Breast epithelium (tissue), 4 donors: ENCODE measurements around the gene SCN11A. TPM values are rescaled to one million over a fixed set of nuclear protein-coding genes. Genes with fewer than 3 reads are reported as not detected.
A peak's percentile ranks its signal among the peaks of the same experiment; 100 is the strongest.

Experiments
- DNase-seq, 2 donors: peaks; one replicate each; pipeline ENCODE4 v3.0.0-alpha.2; 2019; ENCODE audit warnings: low spot score in 2 of 2
- H3K27ac ChIP-seq, 2 donors: fragments of 200-600 bp; sonication (generic) in 1 of 2; one replicate each; pipeline ENCODE4 v1.5.1; 2016 to 2019; ENCODE audit warnings: mild to moderate bottlenecking in 1 of 2
- H3K27me3 ChIP-seq, 2 donors: fragments of 200-600 bp; sonication (generic) in 1 of 2; one replicate each; pipeline versions ENCODE4 v1.5.1 to v1.6.0; 2017 to 2019; ENCODE audit warnings: control low read depth in 1 of 2, mild to moderate bottlenecking in 1 of 2
- H3K36me3 ChIP-seq: fragments of 200-600 bp; one replicate; pipeline ENCODE4 v1.5.1; 2019
- H3K4me1 ChIP-seq, 2 donors: fragments of 200-600 bp; sonication (generic); one replicate each; pipeline ENCODE4 v1.5.1; 2016 to 2019; ENCODE audit warnings: control low read depth in 1 of 2
- H3K4me3 ChIP-seq, 3 donors: fragments of 200-600 bp; sonication (generic); 1 replicate in 2 of 3; 2 replicates in 1 of 3; pipeline ENCODE4 v1.5.1; 2016 to 2019; ENCODE audit warnings: mild to moderate bottlenecking in 3 of 3, moderate library complexity in 2 of 3
- H3K9me3 ChIP-seq, 2 donors: fragments of 200-600 bp; sonication (generic) in 1 of 2; one replicate each; pipeline ENCODE4 v1.5.1; 2016 to 2019; ENCODE audit warnings: control low read depth in 1 of 2
- POLR2A ChIP-seq: fragments of 450-650 bp; IDR thresholded peaks from one replicate; pipeline ENCODE4 v1.6.1; 2016; ENCODE audit warnings: antibody characterized with exemption, mild to moderate bottlenecking, moderate library complexity
- POLR2AphosphoS5 ChIP-seq, 3 donors: sonication (generic); formaldehyde crosslinking; IDR thresholded peaks; one replicate each; pipeline ENCODE4 v1.6.1; 2017; ENCODE audit warnings: antibody characterized with exemption in 3 of 3
- intact Hi-C: fragments of 100-400 bp; cut with DNase I; formaldehyde crosslinking; loops from one replicate; pipeline ENCODE4 v1.15.1; 2023; ENCODE audit warnings: low total_unique reads
- total RNA-seq, 3 donors: library from RNA; depleted of rRNA; stranded (reverse); fragments of >200 nt; gene quantifications; one replicate each; pipeline ENCODE4 v1.1.0, GENCODE V29; 2016
- TF ChIP-seq, protein P1 (sequence below), 3 donors: fragments of 450-650 bp; IDR thresholded peaks; one replicate each; pipeline ENCODE4 v1.5.1; 2016 to 2017; ENCODE audit warnings: antibody characterized with exemption in 3 of 3, mild to moderate bottlenecking in 3 of 3, moderate library complexity in 3 of 3

Gene SCN11A
- total RNA-seq, 3 donors from 2014 or later: 0.15 to 0.48 (median 0.33) TPM

DNA sequence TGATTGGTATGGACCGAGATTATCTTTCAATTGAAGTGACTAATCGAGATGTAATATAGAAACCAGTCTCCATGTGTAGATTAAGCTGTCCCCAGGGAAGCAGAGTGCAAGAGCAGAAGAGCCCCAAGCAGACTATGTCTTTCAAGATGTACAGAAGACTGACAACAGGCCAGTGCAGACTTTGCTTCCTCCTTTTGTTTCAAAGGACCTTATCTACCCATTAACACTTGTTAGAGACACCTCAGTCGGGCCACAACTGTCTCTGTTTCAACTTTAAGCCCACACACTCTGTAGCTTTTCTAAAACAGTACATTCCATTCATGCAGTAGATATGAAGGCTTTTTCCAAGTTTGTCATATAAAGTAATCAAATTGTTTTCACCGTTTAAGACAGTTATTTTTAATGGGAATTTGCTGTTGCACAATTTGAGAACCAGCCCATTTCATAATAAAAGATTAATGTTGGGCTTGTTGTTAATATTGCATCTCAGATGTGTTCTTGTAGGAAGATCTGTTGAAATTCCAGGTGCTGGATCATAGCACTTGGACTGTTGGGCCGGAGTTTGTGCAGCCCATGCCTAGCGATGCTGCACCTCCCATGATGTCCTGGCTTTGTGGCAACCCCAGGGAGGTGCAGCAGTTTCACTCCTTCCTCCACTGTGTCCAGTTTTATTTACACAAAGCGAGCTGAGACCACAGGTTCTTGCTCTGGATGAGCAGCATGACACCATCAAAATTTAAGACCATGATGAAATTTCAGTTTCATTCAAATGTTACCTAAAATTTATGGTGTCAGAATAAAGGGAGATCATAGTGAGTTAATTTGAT lies 43.3 kb upstream of the SCN11A start:
- Histone ChIP-seq H3K27ac (peak overlapping the region; percentile 65 to 89), H3K9me3 (no peaks in the 10 kb centered on the region), H3K4me1 (no peaks in the 10 kb centered on the region), H3K27me3 (no peaks in the 10 kb centered on the region), H3K36me3 (peaks cover 17% of the 10 kb centered on the region), H3K4me3 (no peak overlapping the region)
- DNase-seq: no peak
- TF ChIP-seq, protein P1, sequence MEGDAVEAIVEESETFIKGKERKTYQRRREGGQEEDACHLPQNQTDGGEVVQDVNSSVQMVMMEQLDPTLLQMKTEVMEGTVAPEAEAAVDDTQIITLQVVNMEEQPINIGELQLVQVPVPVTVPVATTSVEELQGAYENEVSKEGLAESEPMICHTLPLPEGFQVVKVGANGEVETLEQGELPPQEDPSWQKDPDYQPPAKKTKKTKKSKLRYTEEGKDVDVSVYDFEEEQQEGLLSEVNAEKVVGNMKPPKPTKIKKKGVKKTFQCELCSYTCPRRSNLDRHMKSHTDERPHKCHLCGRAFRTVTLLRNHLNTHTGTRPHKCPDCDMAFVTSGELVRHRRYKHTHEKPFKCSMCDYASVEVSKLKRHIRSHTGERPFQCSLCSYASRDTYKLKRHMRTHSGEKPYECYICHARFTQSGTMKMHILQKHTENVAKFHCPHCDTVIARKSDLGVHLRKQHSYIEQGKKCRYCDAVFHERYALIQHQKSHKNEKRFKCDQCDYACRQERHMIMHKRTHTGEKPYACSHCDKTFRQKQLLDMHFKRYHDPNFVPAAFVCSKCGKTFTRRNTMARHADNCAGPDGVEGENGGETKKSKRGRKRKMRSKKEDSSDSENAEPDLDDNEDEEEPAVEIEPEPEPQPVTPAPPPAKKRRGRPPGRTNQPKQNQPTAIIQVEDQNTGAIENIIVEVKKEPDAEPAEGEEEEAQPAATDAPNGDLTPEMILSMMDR (IDR thresholded peaks at IDR 0.05): no peak
- TF ChIP-seq POLR2AphosphoS5 (IDR thresholded peaks at IDR 0.05): no peak
- no peak for TF ChIP-seq POLR2A
- intact Hi-C loops: no loop called here

- Histone ChIP-seq H3K36me3 (peaks cover 5% of the 10 kb centered on the region), H3K9me3 (no peaks in the 10 kb centered on the region), H3K4me1 (no peaks in the 10 kb centered on the region), H3K4me3 (no peak overlapping the region), H3K27me3 (no peaks in the 10 kb centered on the region), H3K27ac (no peak overlapping the region)
- intact Hi-C loops: no loop called here
- TF ChIP-seq POLR2AphosphoS5 (IDR thresholded peaks at IDR 0.05) (no peak), POLR2A (no peak)
- TF ChIP-seq, protein P1 (IDR thresholded peaks at IDR 0.05): no peak
- DNase-seq: no peak
Observed at GRCh38 chr3:39090922-39091321, 39.2 kb upstream of the SCN11A start.

- H3K4me3 ChIP-seq: no peak overlapping the region
- no peak for TF ChIP-seq POLR2AphosphoS5 (IDR thresholded peaks at IDR 0.05)
- no peak for TF ChIP-seq POLR2A
- TF ChIP-seq, protein P1 (IDR thresholded peaks at IDR 0.05): no peak
- H3K36me3 ChIP-seq: peaks cover 5% of the 10 kb centered on the region
- no peaks in the 10 kb centered on the region for H3K9me3 ChIP-seq
- H3K27me3 ChIP-seq: no peaks in the 10 kb centered on the region
- no peak for DNase-seq
- intact Hi-C loops: no loop called here
- no peaks in the 10 kb centered on the region for H3K4me1 ChIP-seq
- no peak overlapping the region for H3K27ac ChIP-seq
Observed at GRCh38 chr3:39088889-39089288, 37.1 kb upstream of the SCN11A start.

DNA sequence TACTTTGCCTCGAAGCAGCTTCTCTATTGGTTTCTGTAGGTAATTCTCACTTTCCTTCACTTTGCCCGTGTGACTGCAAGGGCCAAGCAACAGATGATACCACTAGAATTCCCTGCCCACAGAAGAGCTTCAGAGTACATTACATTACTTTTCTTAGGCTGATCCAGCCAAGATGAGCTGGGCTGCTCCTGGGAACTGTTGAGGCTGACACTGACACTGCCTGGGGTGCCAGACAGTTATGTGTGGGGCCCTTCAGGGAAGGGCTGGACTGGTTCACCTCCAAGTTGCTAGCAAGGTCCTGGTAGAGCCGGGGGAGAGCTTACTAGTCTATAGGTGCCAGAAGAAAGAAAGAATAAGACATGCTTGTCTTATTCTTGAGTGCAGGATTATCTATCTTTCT lies 36.7 kb upstream of the SCN11A start:
- no peaks in the 10 kb centered on the region for H3K27me3 ChIP-seq
- no peak overlapping the region for H3K4me3 ChIP-seq
- H3K27ac ChIP-seq: no peak overlapping the region
- intact Hi-C loops: no loop called here
- TF ChIP-seq POLR2A (no peak), POLR2AphosphoS5 (IDR thresholded peaks at IDR 0.05) (no peak)
- TF ChIP-seq, protein P1 (IDR thresholded peaks at IDR 0.05): no peak
- no peaks in the 10 kb centered on the region for H3K9me3 ChIP-seq
- H3K36me3 ChIP-seq: peaks cover 5% of the 10 kb centered on the region
- no peak for DNase-seq
- H3K4me1 ChIP-seq: no peaks in the 10 kb centered on the region

DNA sequence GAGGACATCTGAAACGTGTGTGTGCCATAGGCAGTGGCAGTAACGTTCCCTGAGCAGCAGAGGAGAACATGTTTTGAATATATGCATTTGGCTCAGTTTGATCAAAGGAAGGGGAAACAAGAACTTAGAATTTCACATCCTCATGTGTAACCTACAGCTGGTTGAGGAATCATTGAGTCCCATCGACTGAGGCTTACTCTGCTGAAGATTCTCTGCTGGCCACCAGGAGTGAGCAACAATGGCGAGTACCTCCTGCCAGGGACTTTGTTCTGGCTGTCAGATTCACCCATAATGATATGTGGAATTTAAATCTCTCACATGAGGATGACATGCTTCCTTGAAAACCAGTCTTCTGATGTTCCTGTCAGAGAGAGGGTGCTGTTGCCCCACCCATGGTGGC lies 34.4 kb upstream of the SCN11A start:
- DNase-seq: no peak
- Histone ChIP-seq H3K36me3 (no peaks in the 10 kb centered on the region), H3K4me3 (no peak overlapping the region), H3K9me3 (no peaks in the 10 kb centered on the region), H3K4me1 (no peaks in the 10 kb centered on the region), H3K27ac (no peak overlapping the region), H3K27me3 (no peaks in the 10 kb centered on the region)
- intact Hi-C loops: no loop called here
- TF ChIP-seq POLR2A: no peak
- TF ChIP-seq, protein P1 (IDR thresholded peaks at IDR 0.05): no peak
- TF ChIP-seq POLR2AphosphoS5 (IDR thresholded peaks at IDR 0.05): no peak
